GM19455 (cell line): ENCODE measurements around the gene KCNH3.
"Not testable (repeated sequence)": the region's sequence is repeated elsewhere in the genome, so short reads cannot be mapped to it uniquely, and the experiment has no call there.

ENCODE experiments used
- ATAC-seq: cut with Tn5 transposase; IDR thresholded peaks from one replicate; pipeline ENCODE4 v1.9.1; 2021; ENCODE audit not compliant: unreplicated experiment

Gene KCNH3, protein sequence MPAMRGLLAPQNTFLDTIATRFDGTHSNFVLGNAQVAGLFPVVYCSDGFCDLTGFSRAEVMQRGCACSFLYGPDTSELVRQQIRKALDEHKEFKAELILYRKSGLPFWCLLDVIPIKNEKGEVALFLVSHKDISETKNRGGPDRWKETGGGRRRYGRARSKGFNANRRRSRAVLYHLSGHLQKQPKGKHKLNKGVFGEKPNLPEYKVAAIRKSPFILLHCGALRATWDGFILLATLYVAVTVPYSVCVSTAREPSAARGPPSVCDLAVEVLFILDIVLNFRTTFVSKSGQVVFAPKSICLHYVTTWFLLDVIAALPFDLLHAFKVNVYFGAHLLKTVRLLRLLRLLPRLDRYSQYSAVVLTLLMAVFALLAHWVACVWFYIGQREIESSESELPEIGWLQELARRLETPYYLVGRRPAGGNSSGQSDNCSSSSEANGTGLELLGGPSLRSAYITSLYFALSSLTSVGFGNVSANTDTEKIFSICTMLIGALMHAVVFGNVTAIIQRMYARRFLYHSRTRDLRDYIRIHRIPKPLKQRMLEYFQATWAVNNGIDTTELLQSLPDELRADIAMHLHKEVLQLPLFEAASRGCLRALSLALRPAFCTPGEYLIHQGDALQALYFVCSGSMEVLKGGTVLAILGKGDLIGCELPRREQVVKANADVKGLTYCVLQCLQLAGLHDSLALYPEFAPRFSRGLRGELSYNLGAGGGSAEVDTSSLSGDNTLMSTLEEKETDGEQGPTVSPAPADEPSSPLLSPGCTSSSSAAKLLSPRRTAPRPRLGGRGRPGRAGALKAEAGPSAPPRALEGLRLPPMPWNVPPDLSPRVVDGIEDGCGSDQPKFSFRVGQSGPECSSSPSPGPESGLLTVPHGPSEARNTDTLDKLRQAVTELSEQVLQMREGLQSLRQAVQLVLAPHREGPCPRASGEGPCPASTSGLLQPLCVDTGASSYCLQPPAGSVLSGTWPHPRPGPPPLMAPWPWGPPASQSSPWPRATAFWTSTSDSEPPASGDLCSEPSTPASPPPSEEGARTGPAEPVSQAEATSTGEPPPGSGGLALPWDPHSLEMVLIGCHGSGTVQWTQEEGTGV

DNA sequence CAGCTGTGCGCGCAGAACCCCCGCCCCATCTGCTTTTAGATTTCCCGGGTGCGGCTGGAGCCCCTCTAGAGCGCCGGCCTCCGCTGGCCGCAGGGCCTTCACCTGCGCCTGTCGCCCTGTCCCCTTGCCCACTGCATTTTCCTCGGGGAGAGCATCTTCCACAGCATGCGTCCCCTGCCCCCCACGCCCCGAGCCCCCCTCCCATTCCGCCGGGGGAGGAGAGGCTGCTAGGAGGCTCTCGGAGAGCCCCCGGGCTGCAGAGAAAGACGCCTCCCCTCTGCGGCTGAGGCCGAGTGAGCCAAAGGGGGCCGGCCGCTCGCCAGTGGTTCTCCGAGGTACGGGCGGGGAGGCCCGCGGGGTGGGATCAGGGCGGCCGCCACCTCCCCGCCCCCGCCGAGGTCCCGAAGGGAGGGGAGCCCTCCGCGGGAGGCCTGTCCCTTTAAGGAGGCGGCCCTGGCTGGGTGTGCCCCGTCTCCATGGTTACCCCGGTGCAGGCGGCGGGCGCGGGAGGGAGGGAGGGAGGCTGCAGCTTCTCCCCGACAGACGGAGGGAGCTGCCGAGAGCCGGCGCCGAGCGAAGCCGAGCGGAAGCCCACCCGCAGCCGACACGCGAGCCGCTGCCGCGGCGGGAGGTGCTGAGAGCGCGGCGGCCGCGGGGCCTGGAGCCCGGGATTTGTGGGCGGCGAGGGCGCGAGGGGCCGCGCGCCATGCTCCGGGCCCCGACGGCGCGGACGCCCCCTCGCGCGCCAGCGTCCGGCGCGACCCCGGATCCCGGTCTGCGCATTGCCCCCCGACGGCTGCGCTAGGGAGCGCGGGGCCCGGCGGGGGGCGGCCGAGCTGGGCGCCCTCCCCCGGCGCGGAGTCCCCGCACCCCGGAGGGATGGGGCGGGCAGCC lies at the start of gene KCNH3:
KCNH3 (plus strand) TSS at position 521 of the 894 bp plus-strand sequence. CDS start 387 bp downstream, outside the sequence.
- peak; percentile 51 for ATAC-seq

DNA sequence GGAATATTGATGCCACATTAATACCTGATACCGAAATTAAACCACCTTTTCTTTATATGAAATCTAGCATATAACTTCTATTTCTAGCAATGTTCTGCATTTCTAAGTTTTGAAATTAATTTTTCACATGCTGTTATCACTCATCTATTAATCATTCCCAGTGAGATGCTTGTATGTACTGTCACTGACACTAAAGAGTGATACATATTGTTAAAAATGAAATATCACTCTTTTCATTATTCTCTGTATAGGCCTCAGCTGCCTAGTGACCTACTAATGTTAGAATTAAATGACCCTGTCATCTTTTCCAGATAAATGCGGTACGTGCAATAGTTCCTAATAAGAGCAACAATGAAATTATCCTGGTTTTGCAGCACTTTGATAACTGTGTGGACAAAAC lies 49.7 kb upstream of the KCNH3 start:
- ATAC-seq, result no peak

DNA sequence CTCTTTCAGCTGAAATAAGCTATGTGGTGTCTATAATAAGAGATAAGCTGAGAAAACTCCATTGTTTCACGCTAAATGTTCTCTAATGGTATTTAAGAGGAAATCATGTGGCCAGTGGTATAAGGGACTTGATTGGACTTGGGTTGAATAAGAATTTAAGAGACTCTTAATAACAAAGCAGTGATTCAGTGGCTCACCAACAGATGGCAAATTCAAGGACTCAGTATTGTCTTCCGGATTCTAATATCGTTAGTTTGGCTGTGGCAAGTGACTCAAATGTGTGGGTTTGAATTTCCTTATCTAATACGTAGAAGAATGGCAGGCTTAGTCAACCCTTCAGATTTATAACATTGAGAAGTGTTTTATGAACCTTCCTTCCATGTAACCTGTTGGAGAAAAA lies 49.1 kb upstream of the KCNH3 start:
- no peak for ATAC-seq

DNA sequence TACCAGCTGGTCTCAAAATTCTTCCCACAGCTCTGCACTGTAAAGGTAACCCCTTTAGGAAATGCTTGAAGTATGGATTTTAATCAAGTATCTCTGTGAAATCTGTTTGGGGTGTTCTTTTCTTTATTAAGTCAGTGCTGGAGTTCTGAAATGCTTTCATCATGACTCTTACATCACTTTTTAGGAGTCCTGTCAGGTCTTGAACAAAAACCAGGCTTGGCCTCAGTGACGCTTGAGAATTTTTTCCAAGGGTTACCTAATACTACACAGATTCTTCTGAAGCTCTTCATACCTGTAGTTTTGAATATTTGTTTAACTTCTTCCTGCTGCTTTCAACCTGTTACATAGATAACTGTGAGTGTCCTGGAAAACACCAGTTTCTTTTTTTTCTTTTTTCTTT lies 47.0 kb upstream of the KCNH3 start:
- no peak for ATAC-seq

DNA sequence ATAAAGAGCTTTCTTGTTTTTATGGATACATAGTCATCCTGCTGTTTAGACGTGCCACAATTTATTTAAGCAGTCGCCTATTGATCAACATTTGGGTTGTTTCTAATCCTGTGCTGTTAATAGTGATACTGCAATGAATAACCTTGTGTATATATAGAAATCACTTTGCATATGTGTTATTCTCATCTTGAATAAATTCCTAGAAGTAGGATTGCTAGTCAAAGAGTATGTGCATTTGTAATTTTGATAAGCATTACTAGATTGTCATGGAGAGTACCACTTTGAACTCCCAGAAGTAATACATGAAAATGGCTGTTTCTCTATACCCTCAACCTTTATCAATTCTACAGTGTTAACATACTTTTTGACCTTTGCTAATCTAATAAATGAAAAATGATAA lies 44.9 kb upstream of the KCNH3 start:
- ATAC-seq, result no peak

DNA sequence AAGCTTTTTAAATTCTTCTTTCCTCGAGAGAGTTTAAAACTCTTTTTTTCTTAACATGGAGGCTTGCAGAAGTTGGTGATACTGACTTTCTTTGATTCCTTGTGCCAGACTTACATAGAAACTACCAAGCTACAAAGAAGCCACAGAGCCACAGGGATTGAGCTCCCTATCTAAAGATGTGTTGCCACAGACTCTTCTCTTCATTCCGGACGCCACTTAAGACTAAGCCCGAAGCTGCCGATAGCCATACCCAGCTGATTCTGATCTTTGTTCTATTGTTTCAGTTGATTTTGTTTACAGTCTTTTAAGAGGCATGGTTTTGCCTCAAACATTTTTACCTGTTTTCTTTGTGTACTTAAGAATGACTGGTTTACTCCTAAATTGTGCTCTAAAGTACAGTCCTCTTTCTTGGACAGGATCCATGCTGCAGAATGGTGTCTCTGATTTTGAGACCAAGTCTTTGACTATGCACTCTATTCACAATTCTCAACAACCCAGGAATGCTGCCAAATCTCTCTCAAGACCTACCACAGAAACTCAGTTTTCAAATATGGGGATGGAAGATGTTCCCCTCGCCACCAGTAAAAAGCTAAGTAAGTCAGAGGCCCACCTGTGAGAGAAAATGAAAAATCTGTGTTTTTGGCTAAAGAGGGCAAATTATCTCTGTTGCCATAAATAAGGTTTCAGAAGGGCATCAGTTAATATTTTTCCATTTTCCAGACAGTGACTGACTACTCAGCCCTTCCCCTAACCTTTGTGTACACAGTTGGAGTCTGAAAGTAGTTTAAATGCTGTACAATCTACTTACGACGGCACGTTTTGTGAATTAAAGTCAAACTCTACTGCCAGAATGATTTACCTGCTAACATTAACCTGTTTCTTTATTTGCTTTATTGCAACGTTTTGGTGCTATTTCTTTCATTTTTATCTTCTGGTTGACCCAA lies 42.1 kb upstream of the KCNH3 start:
- ATAC-seq, result no peak

DNA sequence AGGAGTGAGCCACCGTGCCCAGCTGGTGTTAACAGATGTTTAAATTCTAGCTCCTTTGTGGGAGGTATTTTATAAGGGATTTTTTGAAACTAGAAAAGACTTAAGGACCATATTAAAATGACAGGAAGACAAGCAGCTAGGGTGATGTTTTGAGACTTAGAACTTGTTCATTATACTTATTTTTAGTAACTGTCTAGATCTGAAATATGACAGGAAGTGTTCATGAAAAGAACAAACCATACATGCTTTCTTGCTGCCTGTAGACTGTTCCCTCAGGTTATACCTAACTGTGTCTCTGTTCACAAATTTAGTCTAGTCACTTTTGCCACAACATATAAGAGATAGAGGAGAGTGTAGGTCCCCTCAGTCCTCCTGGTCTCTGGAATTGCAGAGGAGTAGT lies 36.9 kb upstream of the KCNH3 start:
- ATAC-seq, result no peak

DNA sequence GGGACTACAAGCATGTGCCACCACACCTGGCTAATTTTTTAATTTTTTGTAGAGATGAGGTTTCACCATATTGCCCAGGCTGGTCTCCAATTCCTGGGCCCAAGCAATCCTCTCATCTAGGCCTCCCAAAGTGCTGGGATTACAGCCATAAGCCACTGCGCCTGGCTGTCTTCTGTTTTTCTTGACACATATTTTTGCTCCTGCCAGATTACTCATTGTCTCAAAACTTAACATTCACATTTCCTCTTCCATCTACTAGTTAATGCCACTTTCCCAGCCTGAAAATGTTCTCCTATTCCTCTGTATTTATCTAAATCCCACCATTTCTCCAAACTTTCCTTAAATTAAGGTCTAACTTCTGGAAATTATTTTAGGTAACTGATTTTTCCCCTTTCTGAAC lies 36.2 kb upstream of the KCNH3 start:
- ATAC-seq, result no peak

DNA sequence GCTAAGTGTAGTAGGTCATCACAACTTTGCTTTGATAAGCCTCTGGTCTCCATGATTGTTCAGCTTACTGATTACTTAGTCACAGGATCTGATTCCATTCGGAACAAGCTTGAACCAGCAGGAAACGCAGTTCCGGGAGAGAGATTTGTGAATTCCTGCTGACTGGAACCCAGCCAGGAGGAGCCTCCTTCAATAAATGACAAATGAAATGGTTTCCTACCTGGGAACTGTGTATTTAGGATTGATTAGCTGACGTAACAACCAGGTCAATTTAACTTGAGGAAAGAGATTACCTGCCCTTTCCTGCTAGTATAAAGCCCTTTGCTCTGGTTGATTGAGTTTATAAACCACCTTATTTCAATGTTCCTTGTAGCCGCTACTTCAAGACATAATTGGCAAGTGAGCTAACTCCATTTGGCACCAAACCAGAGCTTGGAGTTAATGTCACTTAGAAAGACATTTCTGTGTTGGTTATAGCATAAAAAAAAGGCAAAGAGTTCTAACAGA lies 35.1 kb upstream of the KCNH3 start:
- no peak for ATAC-seq

DNA sequence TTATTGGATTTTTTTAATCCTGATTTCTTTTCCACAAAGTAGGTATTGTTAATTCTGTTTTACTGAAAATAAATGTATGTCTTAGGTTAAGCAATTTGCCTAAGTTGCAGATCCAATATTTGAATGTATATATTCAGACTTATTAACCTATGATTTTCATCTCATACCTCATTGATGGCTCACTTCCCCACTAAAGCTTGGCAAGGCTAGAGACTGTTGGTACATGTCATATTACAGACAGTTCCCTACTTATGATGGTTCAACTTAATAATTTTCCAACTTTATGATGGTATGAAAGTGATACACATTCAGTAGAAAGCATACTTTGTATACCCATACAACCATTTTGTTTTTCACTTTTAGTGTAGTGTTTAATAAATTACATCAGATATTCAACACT lies 33.2 kb upstream of the KCNH3 start:
- no peak for ATAC-seq

DNA sequence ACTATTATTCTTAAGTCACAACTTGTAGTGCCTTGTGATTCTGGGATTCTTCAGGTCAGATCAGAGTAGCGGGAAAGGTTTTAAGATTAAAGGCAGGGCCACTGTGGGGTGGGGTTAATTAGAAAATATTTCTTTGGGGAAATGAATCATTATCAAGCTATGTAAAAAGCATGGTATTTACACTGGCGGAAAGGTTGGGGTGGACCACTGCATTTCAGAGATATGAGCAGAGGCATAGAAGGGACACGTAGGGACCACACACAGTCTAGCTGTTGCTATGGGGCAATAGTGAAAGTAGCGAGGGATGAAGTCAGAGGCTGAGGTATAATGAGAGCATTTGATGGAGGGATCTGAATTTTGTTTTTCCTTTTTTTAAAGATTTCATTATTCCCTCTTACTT lies 31.7 kb upstream of the KCNH3 start:
- no peak for ATAC-seq

DNA sequence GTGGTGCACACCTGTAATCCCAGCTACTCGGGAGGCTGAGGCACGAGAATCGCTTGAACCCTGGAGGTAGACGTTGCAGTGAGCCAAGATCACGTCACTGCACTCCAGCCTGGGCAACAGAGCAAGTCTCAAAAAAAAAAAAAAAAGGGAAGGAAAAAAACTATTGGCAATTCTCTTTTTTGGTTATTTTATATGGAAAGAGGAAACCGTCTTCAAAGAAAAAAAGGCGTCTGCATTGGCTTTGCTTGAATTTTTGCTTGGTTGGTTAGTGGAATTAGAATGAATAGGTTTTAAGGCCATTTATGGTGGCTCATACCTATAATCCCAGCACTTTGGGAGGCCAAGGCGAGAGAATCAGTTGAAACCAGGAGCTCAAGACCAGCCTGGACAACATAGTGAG lies 29.1 kb upstream of the KCNH3 start:
- ATAC-seq, result not testable (repeated sequence)

DNA sequence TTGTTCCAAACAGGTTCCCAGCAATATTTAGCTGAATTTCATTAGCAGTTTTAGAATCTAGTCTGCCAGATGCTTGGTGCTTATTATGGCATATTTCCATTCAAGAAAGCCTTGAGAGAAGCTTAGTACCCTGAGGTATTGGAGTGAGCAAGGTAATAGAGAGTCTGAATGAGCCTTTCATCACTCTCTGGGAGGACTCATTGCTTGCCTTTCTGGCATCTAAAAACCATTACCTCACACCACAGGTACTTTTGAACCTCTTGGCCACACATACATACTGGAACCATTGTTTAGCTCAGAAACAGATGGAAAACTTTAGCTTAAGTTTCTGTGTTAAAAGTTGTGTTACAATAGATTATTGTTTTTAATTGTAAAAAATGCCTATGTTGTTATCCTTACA lies 27.4 kb upstream of the KCNH3 start:
- no peak for ATAC-seq

DNA sequence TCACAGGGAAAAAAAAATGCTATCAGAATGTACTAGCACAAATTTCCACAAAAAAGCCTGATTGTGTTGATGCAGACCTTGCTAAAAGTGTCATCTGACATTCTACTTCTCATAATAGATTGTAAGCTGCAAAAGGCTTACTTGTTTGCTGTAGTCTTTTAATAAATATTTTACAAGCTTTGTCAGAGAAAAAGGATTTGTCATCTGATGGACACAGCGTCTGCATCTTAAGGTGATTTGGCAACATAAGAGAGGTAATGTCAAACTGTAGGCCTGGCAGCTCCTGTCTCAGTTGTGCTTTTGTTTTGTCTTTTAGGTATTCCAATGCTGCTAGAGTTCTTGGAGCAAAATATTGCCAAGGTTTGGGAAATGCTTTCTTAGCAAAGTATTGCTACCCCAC lies 26.3 kb upstream of the KCNH3 start:
- no peak for ATAC-seq

DNA sequence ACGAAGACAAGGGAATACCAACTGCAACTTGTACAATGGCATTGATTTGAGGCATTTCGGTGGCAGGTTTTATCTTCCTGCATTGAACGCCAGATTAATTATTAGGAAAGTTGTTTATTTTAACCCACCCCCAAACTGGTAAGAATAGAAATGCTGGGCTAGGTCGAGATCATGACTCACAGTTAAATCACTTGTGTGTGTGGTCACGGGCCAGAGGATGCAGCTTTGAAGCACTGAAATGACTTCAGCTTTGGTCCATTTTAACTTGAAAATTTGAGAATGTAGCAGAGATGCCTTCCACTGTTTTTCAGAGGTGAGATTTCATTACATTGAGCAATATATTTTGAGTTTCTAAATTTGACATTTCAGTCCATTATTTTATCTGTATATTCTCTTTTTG lies 23.6 kb upstream of the KCNH3 start:
- ATAC-seq, result no peak

DNA sequence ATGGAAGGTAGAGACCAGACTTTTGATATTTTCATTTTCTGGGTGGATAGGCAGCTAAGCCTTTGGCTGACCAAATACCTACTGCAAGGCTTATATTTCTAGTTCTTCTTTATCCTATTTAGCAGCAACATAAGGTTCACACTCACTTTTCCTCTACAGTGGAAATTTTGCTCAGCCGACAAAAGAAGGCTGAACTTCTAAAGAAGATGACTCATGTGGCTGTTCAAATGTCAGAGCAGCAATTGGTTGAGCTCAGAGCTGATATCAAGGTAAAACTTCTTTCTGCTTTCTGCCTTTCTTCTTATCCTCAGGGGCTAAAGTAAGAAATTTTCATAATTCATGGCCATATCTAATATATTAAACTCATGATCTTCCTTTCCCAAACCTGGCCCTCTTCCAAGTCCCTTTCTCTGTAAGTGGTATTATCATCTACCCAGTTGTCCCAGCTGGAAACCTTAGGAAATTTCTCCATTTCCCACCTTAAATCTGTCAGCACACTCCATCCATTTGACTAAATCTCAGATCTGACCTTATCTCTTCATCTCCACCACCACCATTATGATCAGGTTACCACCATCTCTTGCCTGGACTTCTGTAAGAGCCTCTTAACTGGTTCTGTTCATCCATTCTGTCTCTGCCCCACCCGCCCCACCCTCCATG lies 19.8 kb upstream of the KCNH3 start:
- ATAC-seq, result no peak

DNA sequence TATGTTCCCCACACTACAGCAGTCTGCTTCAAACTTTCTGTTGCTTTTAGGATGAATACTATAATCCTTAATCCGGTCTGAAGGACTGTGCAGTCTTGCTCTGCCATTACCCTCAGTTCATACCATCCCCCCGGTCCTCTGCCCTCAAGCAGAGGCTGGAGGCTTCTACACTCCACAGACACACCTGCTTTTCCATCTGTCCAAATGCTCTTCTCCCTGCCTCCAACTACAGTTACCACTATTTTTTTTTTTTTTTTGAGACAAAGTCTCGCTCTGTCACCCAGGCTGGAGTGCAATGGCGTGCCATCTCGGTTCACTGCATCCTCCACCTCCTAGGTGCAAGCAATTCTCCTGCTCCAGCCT lies 19.3 kb upstream of the KCNH3 start:
- ATAC-seq, result no peak

DNA sequence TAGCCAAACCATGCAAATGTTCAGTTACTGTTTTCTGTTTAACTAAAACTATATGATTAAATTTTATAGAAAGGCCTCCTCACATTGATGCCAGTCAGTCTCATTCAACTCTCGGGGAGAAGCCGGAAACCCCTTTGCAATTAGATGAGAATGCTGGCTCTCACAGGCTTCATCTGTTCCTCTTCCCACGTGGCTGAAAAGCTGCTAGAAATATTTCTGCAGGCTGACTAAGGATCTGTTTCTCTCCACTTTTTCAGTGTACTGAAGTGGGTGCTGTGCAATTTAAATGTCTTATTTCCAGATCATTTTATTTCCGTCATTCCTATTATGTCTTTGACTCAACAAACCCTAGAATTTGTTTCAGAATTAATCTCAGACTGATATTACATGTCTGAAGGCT lies 17.4 kb upstream of the KCNH3 start:
- no peak for ATAC-seq
